Suprapubic skin (tissue), 4 donors: ENCODE measurements around the gene MCRIP1. TPM values are rescaled to one million over a fixed set of nuclear protein-coding genes. Genes with fewer than 3 reads are reported as not detected.

ENCODE experiments used
- DNase-seq, 2 donors: peaks; one replicate each; pipeline ENCODE4 v3.0.0-alpha.2; 2019; ENCODE audit warnings: low spot score in 2 of 2
- H3K27ac ChIP-seq: fragments of 200-600 bp; sonication (generic); one replicate; pipeline ENCODE4 v1.5.1; 2019
- H3K27me3 ChIP-seq: fragments of 200-600 bp; sonication (generic); one replicate; pipeline ENCODE4 v1.5.1; 2019
- H3K36me3 ChIP-seq: fragments of 200-600 bp; sonication (generic); one replicate; pipeline ENCODE4 v1.5.1; 2019
- H3K4me1 ChIP-seq: fragments of 200-600 bp; sonication (generic); one replicate; pipeline ENCODE4 v1.5.1; 2019
- H3K4me3 ChIP-seq: fragments of 200-600 bp; sonication (generic); one replicate; pipeline ENCODE4 v1.5.1; 2019; ENCODE audit warnings: mild to moderate bottlenecking
- H3K9me3 ChIP-seq: fragments of 200-600 bp; sonication (generic); one replicate; pipeline ENCODE4 v1.5.1; 2019
- CTCF ChIP-seq, 2 donors: fragments of 200-600 bp in 1 of 2; fragments of 450-650 bp in 1 of 2; sonication (generic) in 1 of 2; IDR thresholded peaks; one replicate each; pipeline ENCODE4 v1.5.1; 2016 to 2019; ENCODE audit warnings: antibody characterized with exemption in 2 of 2, mild to moderate bottlenecking in 1 of 2, moderate library complexity in 1 of 2
- EP300 ChIP-seq: sonication (generic); formaldehyde crosslinking; IDR thresholded peaks from one replicate; pipeline ENCODE4 v1.6.1; 2017; ENCODE audit warnings: antibody characterized with exemption
- POLR2A ChIP-seq, 2 donors: fragments of 450-650 bp; IDR thresholded peaks; one replicate each; pipeline ENCODE4 v1.6.1; 2017; ENCODE audit warnings: antibody characterized with exemption in 2 of 2, mild to moderate bottlenecking in 2 of 2, moderate library complexity in 2 of 2
- POLR2AphosphoS5 ChIP-seq, 3 donors: sonication (generic); formaldehyde crosslinking; IDR thresholded peaks; one replicate each; pipeline ENCODE4 v1.6.1; 2017; ENCODE audit warnings: antibody characterized with exemption in 3 of 3
- WGBS: methylation state at CpG from one replicate; pipeline ENCODE4 v1.1.5; 2018; 5-methylcytosine and 5-hydroxymethylcytosine counted together
- total RNA-seq, 4 donors: library from RNA; depleted of rRNA; stranded (reverse); fragments of >200 nt; gene quantifications; one replicate each; pipeline ENCODE4 v1.1.0, GENCODE V29; 2016

The MCRIP1 gene
- total RNA-seq, 4 donors from 2014 or later: 20.3 to 29.3 (median 27.4) TPM

DNA sequence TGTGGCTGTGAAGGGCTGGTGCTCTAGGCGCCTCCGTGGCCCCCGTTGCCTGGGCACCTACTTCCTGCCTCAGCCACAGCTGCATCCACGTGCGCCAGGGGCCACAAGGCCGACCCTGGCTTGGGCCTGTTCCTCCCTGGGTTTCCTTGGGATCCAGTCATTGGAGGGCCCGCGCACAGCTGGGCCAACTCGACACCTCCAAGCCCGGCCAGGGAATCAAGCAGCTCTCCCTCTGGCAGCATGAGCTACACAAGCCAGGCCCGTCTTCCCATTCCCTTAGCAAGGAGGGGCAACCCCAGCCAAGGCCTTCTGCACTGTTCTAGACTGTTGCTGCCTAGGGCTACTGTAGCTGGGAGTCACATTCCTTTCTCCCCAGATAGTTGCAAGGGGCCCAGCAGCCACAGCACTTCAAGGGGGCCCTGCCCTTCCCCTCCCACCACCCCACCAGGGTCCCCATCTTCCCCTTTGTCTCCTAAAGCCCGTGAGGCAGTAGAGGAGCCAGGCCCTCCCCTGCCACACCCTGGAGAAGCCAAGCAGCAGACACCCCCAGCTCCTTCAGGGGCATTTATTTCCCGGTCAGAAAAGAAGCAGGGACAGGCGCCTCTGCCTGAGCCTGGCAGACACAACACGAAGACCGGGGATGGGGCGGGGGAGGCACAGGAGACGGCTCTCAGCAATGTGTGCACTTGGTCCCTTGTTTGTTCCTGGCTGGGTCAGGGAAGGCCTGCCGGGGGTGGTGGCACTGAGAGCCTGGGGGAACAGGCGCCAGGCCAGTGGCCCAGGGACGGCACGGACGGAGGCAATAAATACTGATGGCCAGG, 34.3 kb upstream of the MCRIP1 start:
- Histone ChIP-seq H3K4me3 (no peak overlapping the region), H3K27ac (peak overlapping the region; percentile 99), H3K36me3 (peaks cover 22% of the 10 kb centered on the region), H3K4me1 (peaks cover 73% of the 10 kb centered on the region), H3K27me3 (no peaks in the 10 kb centered on the region), H3K9me3 (no peaks in the 10 kb centered on the region)
- DNase-seq: no peak
- WGBS: 32% methylated on average over 11 of the region's 23 CpGs
- no peak for TF ChIP-seq EP300
- no peak for TF ChIP-seq CTCF (IDR thresholded peaks at IDR 0.05)
- no peak for TF ChIP-seq POLR2A (IDR thresholded peaks at IDR 0.05)
- TF ChIP-seq POLR2AphosphoS5 (IDR thresholded peaks at IDR 0.05): no peak

DNA sequence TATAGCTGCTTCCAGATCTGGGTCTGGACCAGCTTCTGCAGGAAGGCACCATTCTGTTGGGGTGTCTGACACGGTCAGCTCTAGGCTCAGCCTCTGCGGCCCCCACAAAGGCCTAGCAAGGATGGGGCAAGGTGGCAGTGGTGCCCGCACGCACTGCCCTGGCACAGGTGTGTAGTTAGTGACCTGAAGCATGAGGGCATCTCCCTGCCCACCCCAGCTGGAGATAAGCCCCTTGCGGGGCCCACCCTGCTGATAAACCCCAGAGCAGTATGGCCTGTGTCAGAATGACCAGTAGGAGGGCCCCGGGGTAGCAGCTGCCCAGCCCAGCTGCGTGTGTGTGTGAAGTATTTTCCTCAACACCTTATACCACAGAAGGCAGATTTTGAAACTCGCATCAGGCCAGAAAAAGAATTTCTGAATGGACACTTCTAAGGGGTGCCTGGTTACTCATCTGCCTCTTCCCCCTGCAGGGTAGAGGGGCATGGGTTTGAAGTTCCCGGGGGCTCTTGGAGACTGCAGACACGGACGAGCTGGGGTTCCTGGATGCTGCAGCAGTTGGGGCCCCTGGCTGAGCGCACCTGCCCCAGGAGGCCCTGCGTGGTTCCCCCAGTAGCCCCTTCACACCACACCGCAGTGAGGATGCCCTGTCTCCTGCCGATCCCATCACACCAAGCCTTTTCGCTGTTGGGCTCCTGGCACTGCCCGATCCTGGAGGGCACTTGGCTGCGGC, 33.5 kb upstream of the MCRIP1 start:
- no peaks in the 10 kb centered on the region for H3K27me3 ChIP-seq
- TF ChIP-seq POLR2A (IDR thresholded peaks at IDR 0.05) (no peak), EP300 (no peak), CTCF (IDR thresholded peaks at IDR 0.05) (no peak), POLR2AphosphoS5 (IDR thresholded peaks at IDR 0.05) (no peak)
- WGBS: 72% methylated on average over 6 of the region's 18 CpGs
- H3K9me3 ChIP-seq: no peaks in the 10 kb centered on the region
- no peak for DNase-seq
- no peak overlapping the region for H3K4me3 ChIP-seq
- H3K36me3 ChIP-seq: peaks cover 22% of the 10 kb centered on the region
- peaks cover 74% of the 10 kb centered on the region for H3K4me1 ChIP-seq
- H3K27ac ChIP-seq: no peak overlapping the region

GRCh38 chr17:81865733-81866439, 32.8 kb upstream of the MCRIP1 start:
- no peak for DNase-seq
- no peak overlapping the region for H3K27ac ChIP-seq
- H3K9me3 ChIP-seq: no peaks in the 10 kb centered on the region
- TF ChIP-seq POLR2AphosphoS5 (IDR thresholded peaks at IDR 0.05) (peak in 1 of 3 donors; percentile 12), EP300 (no peak)
- no peak overlapping the region for H3K4me3 ChIP-seq
- H3K27me3 ChIP-seq: no peaks in the 10 kb centered on the region
- H3K36me3 ChIP-seq: peaks cover 22% of the 10 kb centered on the region
- peaks cover 75% of the 10 kb centered on the region for H3K4me1 ChIP-seq
- 68% methylated on average over 12 of the region's 18 CpGs for WGBS

DNA sequence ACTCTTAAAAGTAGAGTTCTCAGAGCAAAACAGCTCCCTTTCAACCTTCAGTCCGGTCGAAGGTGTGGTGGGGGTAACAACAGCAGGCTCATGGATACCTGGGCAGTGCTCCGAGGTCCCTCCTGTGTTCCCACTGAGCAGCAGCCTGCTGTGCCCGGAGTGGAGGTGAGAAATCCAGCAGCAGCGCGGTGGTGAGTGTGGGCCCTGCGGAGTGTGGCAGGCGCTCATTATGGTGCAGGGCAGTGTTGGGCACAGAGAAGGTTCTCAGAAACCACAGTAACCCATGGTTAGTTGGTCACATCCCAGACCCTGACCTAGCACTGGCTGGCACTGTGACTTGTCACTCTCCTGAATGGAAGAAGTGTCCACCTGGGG, 32.3 kb upstream of the MCRIP1 start:
- TF ChIP-seq POLR2AphosphoS5 (IDR thresholded peaks at IDR 0.05): no peak
- TF ChIP-seq EP300: no peak
- no peak for TF ChIP-seq POLR2A (IDR thresholded peaks at IDR 0.05)
- TF ChIP-seq CTCF (IDR thresholded peaks at IDR 0.05): no peak
- H3K4me1 ChIP-seq: peaks cover 75% of the 10 kb centered on the region

GRCh38 chr17:81863833-81864768, 31.0 kb upstream of the MCRIP1 start:
- H3K27me3 ChIP-seq: no peaks in the 10 kb centered on the region
- WGBS: 62% methylated on average over 4 of the region's 9 CpGs
- peaks cover 70% of the 10 kb centered on the region for H3K4me1 ChIP-seq
- peaks cover 14% of the 10 kb centered on the region for H3K36me3 ChIP-seq
- no peak overlapping the region for H3K27ac ChIP-seq
- TF ChIP-seq EP300 (no peak), CTCF (IDR thresholded peaks at IDR 0.05) (no peak), POLR2AphosphoS5 (IDR thresholded peaks at IDR 0.05) (no peak), POLR2A (IDR thresholded peaks at IDR 0.05) (no peak)
- no peaks in the 10 kb centered on the region for H3K9me3 ChIP-seq
- no peak overlapping the region for H3K4me3 ChIP-seq
- no peak for DNase-seq

More for the DNA sequence above, 32.3 kb upstream of the MCRIP1 start:
- Histone ChIP-seq H3K27ac (no peak overlapping the region), H3K9me3 (no peaks in the 10 kb centered on the region), H3K36me3 (peaks cover 22% of the 10 kb centered on the region), H3K4me3 (no peak overlapping the region), H3K27me3 (no peaks in the 10 kb centered on the region)
- 96% methylated on average over 8 of the region's 8 CpGs for WGBS
- DNase-seq: no peak
